OCI-LY7 (cell line): ENCODE data around the gene RGPD3.
"Not testable (repeated sequence)": the region's sequence is repeated elsewhere in the genome, so short reads cannot be mapped to it uniquely, and the experiment has no call there.

Experiments used
- EZH2phosphoT487 ChIP-seq: fragments of 200-600 bp; sonication (generic); IDR thresholded peaks from 2 replicates; pipeline ENCODE4 v1.6.1; 2018; ENCODE audit warnings: low read depth, borderline replicate concordance, mild to moderate bottlenecking, mixed run types, antibody characterized with exemption, low read length, moderate library complexity, mixed read lengths
- TF ChIP-seq, protein P1 (sequence below): fragments of 200-600 bp; sonication (generic); conservative IDR thresholded peaks from 2 replicates; pipeline ENCODE4 v1.5.1; 2014; ENCODE audit warnings: mild to moderate bottlenecking, antibody characterized with exemption, low read length, moderate library complexity, mixed read lengths

DNA sequence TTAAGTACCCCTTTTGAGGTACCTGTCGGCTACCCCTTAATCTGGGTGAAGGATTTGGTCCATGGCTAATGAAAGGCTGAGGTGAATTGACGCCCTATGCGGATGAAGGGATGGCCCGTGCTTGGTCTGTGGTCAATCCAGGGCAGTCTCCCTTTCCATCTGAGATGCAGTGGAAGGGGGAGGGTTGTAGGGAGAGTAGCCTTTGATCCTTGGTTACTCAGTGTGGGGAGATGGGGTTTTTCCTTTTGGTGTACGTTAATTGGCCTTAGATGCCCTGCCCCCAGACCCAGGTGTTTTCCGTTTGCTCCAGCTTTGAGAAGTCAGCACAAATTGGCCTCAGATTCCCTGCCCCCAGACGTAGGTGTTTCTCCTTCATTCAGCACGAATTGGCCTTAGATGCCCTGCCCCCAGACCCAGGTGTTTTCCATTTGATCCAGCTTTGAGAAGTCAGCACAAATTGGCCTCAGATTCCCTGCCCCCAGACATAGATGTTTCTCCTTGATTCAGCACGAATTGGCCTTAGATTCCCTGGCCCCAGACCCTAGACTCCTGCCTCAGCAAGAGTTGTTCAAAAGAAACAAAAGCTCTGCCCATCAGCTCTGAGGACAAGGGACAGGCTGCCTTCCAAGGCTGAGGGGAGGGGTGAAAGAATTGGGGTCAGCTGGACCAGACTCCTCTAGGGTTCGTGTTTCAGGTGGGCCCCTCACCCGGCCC, 40.6 kb upstream of the RGPD3 start:
- TF ChIP-seq, protein P1, sequence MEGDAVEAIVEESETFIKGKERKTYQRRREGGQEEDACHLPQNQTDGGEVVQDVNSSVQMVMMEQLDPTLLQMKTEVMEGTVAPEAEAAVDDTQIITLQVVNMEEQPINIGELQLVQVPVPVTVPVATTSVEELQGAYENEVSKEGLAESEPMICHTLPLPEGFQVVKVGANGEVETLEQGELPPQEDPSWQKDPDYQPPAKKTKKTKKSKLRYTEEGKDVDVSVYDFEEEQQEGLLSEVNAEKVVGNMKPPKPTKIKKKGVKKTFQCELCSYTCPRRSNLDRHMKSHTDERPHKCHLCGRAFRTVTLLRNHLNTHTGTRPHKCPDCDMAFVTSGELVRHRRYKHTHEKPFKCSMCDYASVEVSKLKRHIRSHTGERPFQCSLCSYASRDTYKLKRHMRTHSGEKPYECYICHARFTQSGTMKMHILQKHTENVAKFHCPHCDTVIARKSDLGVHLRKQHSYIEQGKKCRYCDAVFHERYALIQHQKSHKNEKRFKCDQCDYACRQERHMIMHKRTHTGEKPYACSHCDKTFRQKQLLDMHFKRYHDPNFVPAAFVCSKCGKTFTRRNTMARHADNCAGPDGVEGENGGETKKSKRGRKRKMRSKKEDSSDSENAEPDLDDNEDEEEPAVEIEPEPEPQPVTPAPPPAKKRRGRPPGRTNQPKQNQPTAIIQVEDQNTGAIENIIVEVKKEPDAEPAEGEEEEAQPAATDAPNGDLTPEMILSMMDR, result not testable (repeated sequence)
- not testable (repeated sequence) for TF ChIP-seq EZH2phosphoT487
